Activated CD8-positive, alpha-beta T cell treated with anti-CD3 and anti-CD28 coated beads for 36 hours (primary cell): ENCODE measurements around the gene LRRC4C. TPM values are rescaled to one million over a fixed set of nuclear protein-coding genes. Genes with fewer than 3 reads are reported as not detected.

Experiments used
- ATAC-seq: fragments of 200-7000 bp; cut with Tn5 transposase; one replicate; pipeline ENCODE4 v1.10.0; 2021; ENCODE audit warnings: mild to moderate bottlenecking, moderate library complexity
- CTCF ChIA-PET: fragments of 350-600 bp; sonication (Branson Sonifier 250); formaldehyde crosslinking; loops from one replicate; lab custom pipeline; 2021; ENCODE audit warnings: antibody characterized with exemption; lab: Charles Lee
- POLR2A ChIA-PET: fragments of 350-600 bp; sonication (Branson Sonifier 250); formaldehyde crosslinking; loops from one replicate; lab custom pipeline; 2021; ENCODE audit warnings: antibody characterized with exemption; lab: Charles Lee
- DNase-seq: peaks from one replicate; pipeline ENCODE4 v3.0.0-alpha.2; 2020
- H3K27ac Mint-ChIP-seq: one replicate; pipeline ENCODE4 v1.8.0; 2021; ENCODE audit warnings: mild to moderate bottlenecking, mixed read lengths
- H3K27me3 Mint-ChIP-seq: one replicate; pipeline ENCODE4 v1.8.0; 2021; ENCODE audit warnings: mixed read lengths
- H3K36me3 Mint-ChIP-seq: one replicate; pipeline ENCODE4 v1.8.0; 2021; ENCODE audit warnings: low read depth, mixed read lengths
- H3K4me1 Mint-ChIP-seq: one replicate; pipeline ENCODE4 v1.8.0; 2021; ENCODE audit warnings: low read depth, mixed read lengths
- H3K4me3 Mint-ChIP-seq: one replicate; pipeline ENCODE4 v1.8.0; 2021; ENCODE audit warnings: mild to moderate bottlenecking, moderate library complexity, mixed read lengths
- H3K9me3 Mint-ChIP-seq: one replicate; pipeline ENCODE4 v1.8.0; 2021; ENCODE audit warnings: mixed read lengths
- CTCF ChIP-seq: fragments of 200-600 bp; IDR thresholded peaks from one replicate; pipeline ENCODE4 v1.8.0; 2022; ENCODE audit warnings: antibody characterized with exemption, mild to moderate bottlenecking
- intact Hi-C: fragments of 100-400 bp; cut with micrococcal nuclease; formaldehyde crosslinking; loops from one replicate; pipeline ENCODE4 v1.10.0; 2022
- total RNA-seq, 2 experiments: library from RNA; stranded (reverse); gene quantifications; one replicate each; pipeline ENCODE4 v1.2.3, GENCODE V29; 2021

LRRC4C gene
- total RNA-seq, 2 experiments from 2014 or later: not detected

GRCh38 chr11:41256041-41256440, 203.4 kb downstream of the LRRC4C start:
- H3K4me1 Mint-ChIP-seq: no peaks in the 10 kb centered on the region
- H3K9me3 Mint-ChIP-seq: peaks cover 6% of the 10 kb centered on the region
- H3K27me3 Mint-ChIP-seq: no peaks in the 10 kb centered on the region
- ChIA-PET CTCF (no interaction called here), POLR2A (no interaction called here)
- H3K27ac Mint-ChIP-seq: no peak overlapping the region
- DNase-seq (no peak), ATAC-seq (no peak)
- H3K36me3 Mint-ChIP-seq: no peaks in the 10 kb centered on the region
- no peak for TF ChIP-seq CTCF
- H3K4me3 Mint-ChIP-seq: no peak overlapping the region
- intact Hi-C loops: no loop called here

- no peak overlapping the region for H3K27ac Mint-ChIP-seq
- no peak overlapping the region for H3K4me3 Mint-ChIP-seq
- no peak for DNase-seq
- peaks cover 6% of the 10 kb centered on the region for H3K9me3 Mint-ChIP-seq
- ChIA-PET CTCF (no interaction called here), POLR2A (no interaction called here)
- ATAC-seq: no peak
- no peaks in the 10 kb centered on the region for H3K27me3 Mint-ChIP-seq
- TF ChIP-seq CTCF: no peak
- H3K36me3 Mint-ChIP-seq: no peaks in the 10 kb centered on the region
- intact Hi-C loops: no loop called here
- no peaks in the 10 kb centered on the region for H3K4me1 Mint-ChIP-seq
Measured at GRCh38 chr11:41254966-41255365, 204.5 kb downstream of the LRRC4C start.

- Mint-ChIP-seq H3K4me3 (no peak overlapping the region), H3K36me3 (no peaks in the 10 kb centered on the region), H3K27ac (no peak overlapping the region), H3K9me3 (peaks cover 7% of the 10 kb centered on the region), H3K27me3 (no peaks in the 10 kb centered on the region), H3K4me1 (no peaks in the 10 kb centered on the region)
- DNase-seq (no peak), ATAC-seq (no peak)
- ChIA-PET CTCF (no interaction called here), POLR2A (no interaction called here)
- no peak for TF ChIP-seq CTCF
- intact Hi-C loops: no loop called here
Measured at GRCh38 chr11:41250408-41250935, 209.0 kb downstream of the LRRC4C start.

GRCh38 chr11:41247621-41248020, 211.8 kb downstream of the LRRC4C start:
- ATAC-seq: no peak
- intact Hi-C loops: no loop called here
- Mint-ChIP-seq H3K4me1 (no peaks in the 10 kb centered on the region), H3K27me3 (no peaks in the 10 kb centered on the region), H3K4me3 (no peak overlapping the region), H3K36me3 (no peaks in the 10 kb centered on the region), H3K9me3 (peaks cover 7% of the 10 kb centered on the region), H3K27ac (no peak overlapping the region)
- ChIA-PET CTCF (no interaction called here), POLR2A (no interaction called here)
- no peak for TF ChIP-seq CTCF
- DNase-seq: no peak

- Mint-ChIP-seq H3K4me1 (no peaks in the 10 kb centered on the region), H3K36me3 (no peaks in the 10 kb centered on the region), H3K27ac (no peak overlapping the region), H3K27me3 (no peaks in the 10 kb centered on the region), H3K9me3 (peaks cover 5% of the 10 kb centered on the region), H3K4me3 (no peak overlapping the region)
- POLR2A ChIA-PET: no interaction called here
- intact Hi-C loops: no loop called here
- ATAC-seq: no peak
- TF ChIP-seq CTCF: no peak
- no peak for DNase-seq
- CTCF ChIA-PET: no interaction called here
Measured at GRCh38 chr11:41246399-41246745, 213.1 kb downstream of the LRRC4C start.
